ENCODE results near the gene NAT9. TPM values are rescaled to one million over a fixed set of nuclear protein-coding genes. Genes with fewer than 3 reads are reported as not detected.

Gene NAT9
- total and polyA plus RNA-seq, 2 donors (not counting 1 experiment from before 2014, with no cell fraction given), result 34.7 to 39.6 TPM

DNA sequence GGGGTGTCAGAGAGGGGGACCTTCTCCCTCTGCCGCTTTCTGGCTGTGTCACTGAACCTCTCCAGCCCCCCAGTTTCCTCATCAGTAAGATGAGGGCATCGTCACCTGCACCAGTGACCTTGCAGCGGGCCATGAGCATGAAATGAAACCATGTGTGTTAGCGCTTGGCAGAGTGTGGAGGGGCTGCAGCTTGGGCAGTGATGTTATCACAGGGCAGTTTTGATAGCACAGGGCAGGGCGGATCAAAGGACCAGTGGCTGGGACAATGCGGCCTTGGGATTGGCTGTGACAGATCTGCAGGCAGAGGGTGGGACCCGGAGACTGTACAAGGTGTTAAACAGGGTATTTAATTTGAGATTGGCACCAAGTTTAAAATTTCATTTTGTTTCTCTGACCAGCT lies 38.9 kb upstream of the NAT9 start:
- H3K36me3 ChIP-seq (ENCODE audit: control insufficient read depth, insufficient read depth, low read length), result peaks cover under 1% of the 10 kb centered on the region
- H3K9me3 ChIP-seq (ENCODE audit: control insufficient read depth, insufficient read depth, low read depth, low read length), result no peaks in the 10 kb centered on the region
- H3K4me1 ChIP-seq (ENCODE audit: control insufficient read depth, extremely low read depth, insufficient read depth, low read length), result no peaks in the 10 kb centered on the region
- no peak overlapping the region for H3K4me3 ChIP-seq (replicated peaks in 1 of 4; ENCODE audit: control extremely low read depth in 1 of 4, insufficient read depth in 1 of 4, low read depth in 3 of 4, low read length in 4 of 4)
- no peaks in the 10 kb centered on the region for H4K20me1 ChIP-seq (ENCODE audit: control insufficient read depth, extremely low read depth, insufficient read depth, low read length)
- TF ChIP-seq EZH2 (IDR thresholded peaks at IDR 0.05; ENCODE audit: low read length, missing control alignments), result no peak
- no peak for TF ChIP-seq CTCF (conservative IDR thresholded peaks at IDR 0.05 in 1 of 2, IDR thresholded peaks at IDR 0.05 in 1 of 2; ENCODE audit: low read depth in 1 of 2, low read length in 2 of 2)
- no peaks in the 10 kb centered on the region for H3K79me2 ChIP-seq (ENCODE audit: control insufficient read depth, insufficient read depth, low read length)
- H2AFZ ChIP-seq (ENCODE audit: low read length), result no peak overlapping the region
- H3K27me3 ChIP-seq (ENCODE audit: control insufficient read depth, insufficient read depth, low read length), result no peaks in the 10 kb centered on the region
- H3K27ac ChIP-seq (ENCODE audit: insufficient read depth, low read length), result no peak overlapping the region
- H3K4me2 ChIP-seq (ENCODE audit: extremely low read depth, insufficient read depth, low read length), result no peak overlapping the region
- no peak overlapping the region for H3K9ac ChIP-seq (ENCODE audit: insufficient read depth, low read length)
- DNase-seq (ENCODE audit: low read depth in 2 of 2), result no peak

DNA sequence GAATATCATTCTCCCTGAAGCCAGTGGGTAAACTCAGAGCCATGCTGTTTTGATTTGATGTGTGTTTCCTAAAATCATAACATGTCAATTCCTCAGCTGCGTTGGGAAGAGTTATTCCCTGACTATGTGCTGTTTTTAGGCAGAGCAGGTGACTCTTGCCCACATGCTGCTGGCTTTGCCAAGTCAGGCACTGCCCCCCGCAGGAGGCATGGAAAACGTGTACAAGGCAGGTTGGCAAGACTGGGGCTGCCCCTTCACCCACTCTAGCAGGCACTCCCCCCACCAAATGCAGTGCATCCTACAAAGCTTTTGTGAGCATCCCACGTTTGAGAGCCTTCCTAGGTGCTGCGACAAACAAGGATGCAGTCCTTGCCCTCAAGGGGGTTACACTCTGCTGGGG lies 38.3 kb upstream of the NAT9 start:
- no peak for DNase-seq (ENCODE audit: low read depth in 2 of 2)
- TF ChIP-seq EZH2 (IDR thresholded peaks at IDR 0.05; ENCODE audit: low read length, missing control alignments) (no peak), CTCF (conservative IDR thresholded peaks at IDR 0.05 in 1 of 2, IDR thresholded peaks at IDR 0.05 in 1 of 2; ENCODE audit: low read depth in 1 of 2, low read length in 2 of 2) (no peak)
- Histone ChIP-seq H3K9ac (ENCODE audit: insufficient read depth, low read length) (no peak overlapping the region), H3K4me2 (ENCODE audit: extremely low read depth, insufficient read depth, low read length) (no peak overlapping the region), H4K20me1 (ENCODE audit: control insufficient read depth, extremely low read depth, insufficient read depth, low read length) (no peaks in the 10 kb centered on the region), H3K27me3 (ENCODE audit: control insufficient read depth, insufficient read depth, low read length) (no peaks in the 10 kb centered on the region), H3K79me2 (ENCODE audit: control insufficient read depth, insufficient read depth, low read length) (no peaks in the 10 kb centered on the region), H3K4me3 (replicated peaks in 1 of 4; ENCODE audit: control extremely low read depth in 1 of 4, insufficient read depth in 1 of 4, low read depth in 3 of 4, low read length in 4 of 4) (no peak overlapping the region), H3K4me1 (ENCODE audit: control insufficient read depth, extremely low read depth, insufficient read depth, low read length) (no peaks in the 10 kb centered on the region), H3K27ac (ENCODE audit: insufficient read depth, low read length) (no peak overlapping the region), H3K9me3 (ENCODE audit: control insufficient read depth, insufficient read depth, low read depth, low read length) (no peaks in the 10 kb centered on the region), H2AFZ (ENCODE audit: low read length) (no peak overlapping the region), H3K36me3 (ENCODE audit: control insufficient read depth, insufficient read depth, low read length) (peaks cover 1% of the 10 kb centered on the region)

GRCh38 chr17:74812109-74813009 lies 36.2 kb upstream of the NAT9 start:
- Histone ChIP-seq H3K4me2 (ENCODE audit: extremely low read depth, insufficient read depth, low read length) (no peak overlapping the region), H3K36me3 (ENCODE audit: control insufficient read depth, insufficient read depth, low read length) (peaks cover 1% of the 10 kb centered on the region), H2AFZ (ENCODE audit: low read length) (no peak overlapping the region), H3K9ac (ENCODE audit: insufficient read depth, low read length) (no peak overlapping the region), H3K27ac (ENCODE audit: insufficient read depth, low read length) (no peak overlapping the region), H3K4me1 (ENCODE audit: control insufficient read depth, extremely low read depth, insufficient read depth, low read length) (no peaks in the 10 kb centered on the region), H4K20me1 (ENCODE audit: control insufficient read depth, extremely low read depth, insufficient read depth, low read length) (no peaks in the 10 kb centered on the region), H3K79me2 (ENCODE audit: control insufficient read depth, insufficient read depth, low read length) (no peaks in the 10 kb centered on the region), H3K4me3 (replicated peaks in 1 of 4; ENCODE audit: control extremely low read depth in 1 of 4, insufficient read depth in 1 of 4, low read depth in 3 of 4, low read length in 4 of 4) (no peak overlapping the region), H3K9me3 (ENCODE audit: control insufficient read depth, insufficient read depth, low read depth, low read length) (no peaks in the 10 kb centered on the region), H3K27me3 (ENCODE audit: control insufficient read depth, insufficient read depth, low read length) (no peaks in the 10 kb centered on the region)
- TF ChIP-seq CTCF (conservative IDR thresholded peaks at IDR 0.05 in 1 of 2, IDR thresholded peaks at IDR 0.05 in 1 of 2; ENCODE audit: low read depth in 1 of 2, low read length in 2 of 2) (no peak), EZH2 (IDR thresholded peaks at IDR 0.05; ENCODE audit: low read length, missing control alignments) (no peak)
- no peak for DNase-seq (ENCODE audit: low read depth in 2 of 2)
